Stimulated activated CD8-positive, alpha-beta memory T cell treated with anti-CD3 and anti-CD28 coated beads, Interleukin-7, amount 100 ng/mL, for 48 hours (primary cell): ENCODE results near the gene TMEM63B.
"Not testable (repeated sequence)": the region's sequence is repeated elsewhere in the genome, so short reads cannot be mapped to it uniquely, and the experiment has no call there.

Source experiments
- DNase-seq, 2 donors: peaks; one replicate each; pipeline ENCODE4 v3.0.0-alpha.2; 2020; ENCODE audit warnings: low read depth in 1 of 2; ENCODE audit errors: extremely low read depth in 1 of 2

TMEM63B gene

DNA sequence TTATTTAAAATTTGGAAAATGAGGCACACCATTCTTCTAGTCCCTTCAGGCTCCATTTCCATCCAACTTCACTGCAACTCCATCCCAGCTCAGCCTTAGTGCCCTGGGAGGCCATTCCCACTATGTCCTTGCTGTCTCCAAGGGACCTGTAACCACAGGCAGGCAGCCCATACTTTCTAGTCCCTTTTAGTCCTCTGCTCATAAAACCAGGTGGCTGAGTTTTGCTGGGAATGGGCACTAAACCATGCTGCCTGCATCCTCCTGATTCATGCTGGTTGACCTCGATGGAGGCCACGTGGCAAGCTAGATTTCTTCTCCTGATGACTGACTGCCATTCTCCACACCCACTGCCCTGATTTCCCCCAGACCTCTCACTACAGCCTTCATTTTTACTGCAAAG lies 61.9 kb downstream of the TMEM63B start:
- DNase-seq = no peak

DNA sequence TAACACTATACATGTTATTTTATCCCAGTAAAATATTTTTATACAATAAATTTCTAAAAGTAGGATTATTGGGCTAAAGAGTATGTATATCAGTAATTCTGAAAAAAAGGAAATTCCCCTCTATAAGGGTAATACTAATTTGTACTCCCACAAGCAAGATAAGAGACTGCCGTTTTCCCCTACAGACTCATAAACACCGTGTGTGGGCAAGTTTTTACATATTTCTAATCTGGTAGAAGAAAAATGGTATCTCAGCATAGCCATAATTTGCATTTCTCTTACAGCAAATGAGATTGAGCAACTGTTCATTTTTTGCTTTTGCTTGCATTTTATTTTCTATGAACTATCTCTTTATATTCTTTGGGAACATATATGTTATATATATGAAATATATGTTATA lies 63.4 kb downstream of the TMEM63B start:
- DNase-seq = no peak

DNA sequence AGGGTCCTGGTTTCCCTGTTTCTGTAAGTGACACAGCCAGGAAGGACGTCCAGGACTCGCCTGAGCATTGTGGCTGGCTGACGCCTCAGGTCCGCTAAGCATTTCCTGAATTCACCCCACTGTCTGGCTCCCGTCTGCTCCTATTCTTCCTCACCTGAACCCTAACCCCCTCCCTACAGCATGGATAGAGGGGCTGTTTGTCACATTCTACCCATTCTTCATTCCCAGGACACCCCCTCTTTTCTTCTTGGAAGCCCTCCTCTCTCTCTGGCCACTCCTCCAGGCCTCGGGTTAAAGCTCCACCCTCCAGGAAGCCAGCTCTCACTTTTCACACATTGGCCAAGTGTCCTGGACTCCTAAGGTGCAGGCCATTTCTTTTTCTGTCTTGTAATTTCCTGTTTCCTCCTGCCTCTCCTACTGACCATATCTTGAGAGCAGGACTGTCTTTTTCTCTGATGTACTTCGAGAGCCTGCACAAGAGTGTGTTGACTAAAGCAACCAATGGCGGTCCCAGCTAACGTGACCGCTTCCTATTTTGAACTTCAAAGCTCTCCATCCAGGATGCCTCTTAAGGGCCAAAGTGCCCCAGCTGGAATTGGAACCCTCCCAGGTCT lies 65.2 kb downstream of the TMEM63B start:
- DNase-seq = no peak

DNA sequence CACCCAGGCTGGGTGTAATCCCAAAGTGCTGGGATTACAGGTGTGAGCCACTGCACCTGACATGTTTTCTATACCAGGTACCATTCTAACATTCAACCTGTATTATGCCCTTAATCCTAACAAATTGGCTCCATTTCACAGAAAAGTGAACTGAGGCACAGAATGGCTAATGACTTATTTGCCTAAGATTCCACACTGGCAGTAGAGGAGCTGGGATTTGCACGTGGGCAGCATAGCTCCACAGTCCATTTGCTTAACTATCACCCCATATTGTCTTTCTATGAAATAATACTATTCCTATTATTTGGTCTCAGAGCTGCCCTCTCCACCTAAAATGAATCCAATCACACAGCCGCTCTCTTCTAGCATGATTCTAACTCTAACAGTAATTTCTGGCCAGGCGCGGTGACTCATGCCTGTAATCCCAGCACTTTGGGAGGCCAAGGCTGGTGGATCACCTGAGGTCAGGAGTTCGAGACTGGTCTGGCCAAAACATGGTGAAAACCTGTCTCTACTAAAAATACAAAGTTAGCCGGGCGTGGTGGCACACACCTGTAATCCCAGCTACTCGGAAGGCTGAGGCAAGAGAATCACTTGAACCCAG lies 66.1 kb downstream of the TMEM63B start:
- DNase-seq = no peak

DNA sequence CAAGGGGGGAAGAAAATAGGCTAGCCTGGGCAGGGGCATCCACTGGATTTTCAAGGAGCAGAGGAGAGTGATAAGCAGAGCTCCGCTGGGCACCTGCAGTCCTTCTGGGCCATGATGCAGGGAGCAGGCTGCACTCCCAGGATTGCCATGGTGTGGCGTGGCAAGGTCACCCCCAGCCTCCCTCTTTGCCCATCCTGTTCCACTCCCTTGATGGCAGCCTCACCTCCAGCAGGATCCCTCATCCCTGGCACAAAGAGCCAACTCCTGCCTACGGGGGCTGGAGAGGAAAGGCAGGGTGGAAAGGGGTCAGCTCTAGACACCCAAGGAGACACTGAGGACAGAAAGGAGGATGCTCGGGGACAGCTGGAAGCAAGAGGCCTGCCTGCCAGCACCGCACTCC lies 67.0 kb downstream of the TMEM63B start:
- no peak for DNase-seq

DNA sequence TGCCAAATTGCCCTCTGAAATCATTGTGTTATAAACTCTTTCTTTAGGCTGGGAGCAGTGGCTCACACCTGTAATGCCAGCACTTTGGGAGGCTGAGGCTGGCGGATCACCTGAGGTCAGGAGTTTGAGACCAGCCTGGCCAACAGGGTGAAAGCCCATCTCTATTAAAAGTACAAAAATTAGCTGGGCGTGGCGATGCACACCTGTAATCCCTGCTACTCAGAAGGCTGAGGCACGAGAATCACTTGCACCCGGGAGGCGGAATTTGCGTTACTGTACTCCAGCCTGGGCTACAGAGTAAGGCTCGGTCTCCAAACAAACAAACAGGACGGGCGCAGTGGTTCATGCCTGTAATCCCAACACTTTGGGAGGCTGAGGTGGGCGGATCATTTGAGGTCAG lies 69.0 kb downstream of the TMEM63B start:
- not testable (repeated sequence) for DNase-seq

DNA sequence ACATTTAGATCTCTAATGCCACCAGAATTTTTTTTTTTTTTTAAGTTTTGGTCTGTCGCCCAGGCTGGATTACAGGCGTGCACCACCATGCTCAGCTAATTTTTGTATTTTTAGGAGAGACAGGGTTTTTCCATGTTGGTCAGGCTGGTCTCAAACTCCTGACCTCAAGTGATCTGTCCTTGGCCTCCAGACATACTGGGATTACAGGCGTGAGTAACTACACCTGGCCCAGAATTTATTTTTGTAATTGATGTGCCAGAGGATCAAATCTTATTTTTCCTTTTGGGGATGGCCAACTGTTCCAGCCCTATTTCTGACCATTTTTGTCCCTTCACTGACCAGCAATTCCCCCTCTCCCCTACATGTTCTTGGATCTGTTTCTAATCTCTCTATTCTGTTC lies 71.3 kb downstream of the TMEM63B start:
- no peak for DNase-seq

DNA sequence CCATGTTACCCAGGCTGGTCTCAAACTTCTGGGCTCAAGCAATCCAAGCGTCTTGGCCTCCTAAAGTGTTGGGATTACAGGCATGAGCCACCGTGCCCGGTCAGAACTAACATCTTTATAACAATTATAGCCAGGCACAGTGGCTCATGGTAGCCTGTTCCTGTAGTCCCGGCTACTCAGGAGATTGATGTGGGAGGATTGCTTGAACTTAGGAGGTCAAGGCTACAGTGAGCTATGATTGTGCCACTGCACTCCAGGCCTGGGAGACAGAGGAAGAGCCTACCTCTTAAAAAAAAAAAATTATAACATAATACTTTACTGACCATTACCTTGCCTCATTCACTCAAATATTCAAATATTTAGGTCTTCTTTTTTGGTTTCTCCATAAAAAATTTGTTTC lies 72.5 kb downstream of the TMEM63B start:
- no peak for DNase-seq

DNA sequence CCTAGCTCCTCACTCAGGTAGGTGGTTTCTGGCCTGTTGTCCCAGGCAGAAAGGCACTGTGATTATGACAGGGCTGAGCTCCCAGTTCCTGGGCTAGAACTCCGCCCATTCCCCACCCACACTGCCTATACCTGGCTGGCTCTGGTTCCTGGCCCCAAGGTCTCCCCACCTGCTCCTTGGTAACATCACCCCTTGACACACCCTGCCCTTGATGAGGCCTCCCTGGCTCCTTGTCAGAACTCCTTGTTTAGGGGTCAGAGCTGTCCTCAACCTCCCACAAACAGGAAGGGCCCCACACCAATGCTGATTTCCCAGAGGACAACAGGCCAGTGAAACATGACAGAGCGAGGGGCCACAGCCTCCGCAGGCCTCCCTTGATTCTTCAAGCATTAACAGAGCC lies 73.8 kb downstream of the TMEM63B start:
- no peak for DNase-seq

DNA sequence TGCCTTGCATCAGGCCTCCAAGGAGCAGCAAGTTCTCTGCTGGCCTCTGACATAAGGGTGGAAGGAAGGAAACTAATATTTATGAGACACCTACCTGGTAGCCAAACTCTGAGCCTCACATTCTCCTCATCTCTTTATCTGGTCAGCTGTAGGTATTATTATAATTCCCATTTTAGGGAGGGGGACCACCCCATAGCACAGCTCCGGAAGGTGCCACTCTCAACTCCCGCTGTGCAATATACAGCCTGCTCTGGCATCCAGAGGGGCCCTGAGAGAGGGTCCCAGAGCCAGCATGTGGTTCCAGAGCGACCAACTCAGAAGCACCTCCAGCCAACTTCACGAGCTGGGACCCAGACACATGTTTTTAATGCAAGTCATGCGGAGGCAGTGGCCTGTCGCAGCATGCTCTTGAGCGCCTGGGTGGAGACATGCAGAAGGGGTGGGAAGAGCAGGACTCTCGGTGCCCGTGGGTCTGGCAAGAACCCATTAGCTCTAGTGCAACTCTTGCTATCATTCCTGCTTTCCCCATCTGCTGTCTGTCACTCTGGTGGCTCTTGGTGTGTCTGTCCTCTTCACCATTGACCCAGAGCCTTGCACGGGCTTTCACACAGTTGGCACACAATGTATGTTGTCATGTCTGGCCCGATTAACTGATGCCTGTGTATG lies 74.4 kb downstream of the TMEM63B start:
- DNase-seq = no peak

DNA sequence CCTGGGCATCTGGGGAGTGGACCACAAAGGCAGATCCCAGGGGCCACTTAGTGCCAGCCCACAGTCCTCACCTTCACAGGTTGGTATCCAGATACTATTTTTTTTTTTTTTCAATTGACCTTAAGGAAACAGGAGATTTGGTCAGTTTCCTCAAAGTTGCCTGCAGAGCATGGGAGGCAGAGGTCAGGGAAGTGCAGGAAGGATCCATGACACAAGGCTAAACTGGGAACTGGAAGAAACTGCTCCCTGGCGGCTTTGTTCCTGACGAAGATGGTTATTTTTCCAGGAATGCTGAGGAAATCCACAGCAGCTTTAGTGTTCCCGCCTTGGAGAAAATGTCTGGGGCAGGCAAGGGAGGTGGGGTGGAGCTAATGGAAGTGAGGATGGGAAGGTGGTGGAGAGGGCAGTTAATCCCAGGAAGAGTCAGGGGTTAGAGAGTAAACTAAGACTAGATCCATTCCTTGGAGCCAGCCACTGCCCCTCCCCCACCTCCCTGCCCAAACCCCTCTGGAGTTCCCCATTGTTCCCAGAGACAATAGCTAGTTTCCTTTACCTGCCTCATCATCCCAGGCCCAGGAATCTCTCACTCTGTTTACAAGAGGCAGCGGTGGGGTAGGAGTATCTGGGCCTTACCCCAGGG lies 75.1 kb downstream of the TMEM63B start:
- DNase-seq = no peak

DNA sequence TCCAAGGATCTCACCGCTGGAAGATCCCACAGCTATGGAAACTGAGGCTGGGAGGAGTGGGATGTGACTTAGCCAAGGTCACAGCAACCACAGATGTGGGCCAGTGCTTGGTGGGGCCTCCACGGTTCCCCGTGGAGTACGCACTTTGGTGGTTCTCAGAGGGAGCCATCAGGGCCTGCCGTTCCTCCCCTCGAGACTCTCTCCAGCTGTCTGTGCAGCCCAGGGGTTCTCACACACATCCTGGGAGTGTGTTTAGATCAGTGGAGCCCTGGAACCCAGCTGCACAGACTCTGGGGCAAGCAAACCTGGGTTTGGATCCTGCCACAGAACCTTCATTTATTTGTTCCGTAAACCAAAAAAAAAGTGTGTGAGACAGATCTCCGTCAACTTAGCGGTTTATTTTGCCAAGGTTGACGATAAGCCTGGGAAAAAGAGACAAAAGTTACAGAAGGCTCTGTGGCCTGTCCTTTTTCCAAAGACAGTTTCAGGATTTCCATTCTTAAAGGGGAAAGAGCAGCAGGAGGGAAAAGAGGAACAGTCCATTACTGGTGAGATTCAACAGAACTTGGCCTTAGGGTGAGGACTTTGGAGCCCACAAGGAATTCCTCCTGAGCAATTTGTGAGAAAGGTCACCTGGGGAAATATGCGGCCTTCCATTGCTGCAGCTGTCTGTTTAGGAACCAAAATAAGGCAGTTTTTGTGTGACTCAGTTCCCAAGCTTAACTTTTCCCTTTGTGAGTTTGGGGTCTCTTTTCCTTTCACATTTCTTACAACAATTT lies 75.8 kb downstream of the TMEM63B start:
- no peak for DNase-seq

DNA sequence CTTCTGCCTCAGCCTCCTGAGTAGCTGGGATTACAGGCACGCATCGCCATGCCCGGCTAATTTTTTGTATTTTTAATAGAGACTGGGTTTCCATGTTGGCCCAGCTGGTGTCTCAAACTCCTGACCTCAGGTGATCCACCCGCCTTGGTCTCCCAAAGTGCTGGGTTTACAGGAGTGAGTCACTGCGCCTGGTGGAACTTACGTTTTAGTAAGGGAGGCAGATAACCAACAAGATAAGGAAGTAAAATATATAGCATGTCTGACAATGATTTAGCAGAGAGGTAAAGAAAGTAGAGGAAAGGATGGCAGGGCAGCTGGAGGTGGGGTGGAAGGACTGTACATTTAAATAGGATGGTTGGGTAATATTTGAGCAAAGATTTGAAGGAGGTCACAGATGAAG lies 76.6 kb downstream of the TMEM63B start:
- no peak for DNase-seq
